Measurements from ENCODE around the gene SBSN.

The SBSN gene

GRCh38 chr19:35565016-35565856 is 37.1 kb upstream of the SBSN start:
- no peaks in the 10 kb centered on the region for H3K4me1 ChIP-seq
- TF ChIP-seq, protein P1, sequence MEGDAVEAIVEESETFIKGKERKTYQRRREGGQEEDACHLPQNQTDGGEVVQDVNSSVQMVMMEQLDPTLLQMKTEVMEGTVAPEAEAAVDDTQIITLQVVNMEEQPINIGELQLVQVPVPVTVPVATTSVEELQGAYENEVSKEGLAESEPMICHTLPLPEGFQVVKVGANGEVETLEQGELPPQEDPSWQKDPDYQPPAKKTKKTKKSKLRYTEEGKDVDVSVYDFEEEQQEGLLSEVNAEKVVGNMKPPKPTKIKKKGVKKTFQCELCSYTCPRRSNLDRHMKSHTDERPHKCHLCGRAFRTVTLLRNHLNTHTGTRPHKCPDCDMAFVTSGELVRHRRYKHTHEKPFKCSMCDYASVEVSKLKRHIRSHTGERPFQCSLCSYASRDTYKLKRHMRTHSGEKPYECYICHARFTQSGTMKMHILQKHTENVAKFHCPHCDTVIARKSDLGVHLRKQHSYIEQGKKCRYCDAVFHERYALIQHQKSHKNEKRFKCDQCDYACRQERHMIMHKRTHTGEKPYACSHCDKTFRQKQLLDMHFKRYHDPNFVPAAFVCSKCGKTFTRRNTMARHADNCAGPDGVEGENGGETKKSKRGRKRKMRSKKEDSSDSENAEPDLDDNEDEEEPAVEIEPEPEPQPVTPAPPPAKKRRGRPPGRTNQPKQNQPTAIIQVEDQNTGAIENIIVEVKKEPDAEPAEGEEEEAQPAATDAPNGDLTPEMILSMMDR (IDR thresholded peaks at IDR 0.05), result no peak
- no peaks in the 10 kb centered on the region for H3K27me3 ChIP-seq (ENCODE audit: control insufficient read depth, insufficient read depth, low read length)

GRCh38 chr19:35563207-35563829 is 35.2 kb upstream of the SBSN start, which contains the start of gene ATP4A:
Gene ATP4A, minus strand, starts transcription at chr19:35563658. Its CDS starts 29 bp downstream, at chr19:35563629.
- H3K4me1 ChIP-seq, result no peaks in the 10 kb centered on the region
- no peaks in the 10 kb centered on the region for H3K9me3 ChIP-seq (ENCODE audit: control insufficient read depth, low read length)
- H3K27me3 ChIP-seq (ENCODE audit: control insufficient read depth, insufficient read depth, low read length), result no peaks in the 10 kb centered on the region
- TF ChIP-seq, protein P1 (IDR thresholded peaks at IDR 0.05), result no peak
- no peak within 1 kb of the TSS for H3K27ac ChIP-seq
- H3K4me2 ChIP-seq (ENCODE audit: low read length), result no peak within 1 kb of the TSS
- H3K36me3 ChIP-seq (ENCODE audit: control insufficient read depth, insufficient read depth, low read length), result no peaks in the 10 kb centered on the region
- no peak within 1 kb of the TSS for H3K4me3 ChIP-seq (ENCODE audit: low read depth, low read length)
- H3K9ac ChIP-seq, result no peak within 1 kb of the TSS
- H2AFZ ChIP-seq, result no peak within 1 kb of the TSS
- no peaks in the 10 kb centered on the region for H3K79me2 ChIP-seq

More at GRCh38 chr19:35565016-35565856, 37.1 kb upstream of the SBSN start:
- Histone ChIP-seq H2AFZ (no peak overlapping the region), H3K4me2 (ENCODE audit: low read length) (no peak overlapping the region), H3K79me2 (no peaks in the 10 kb centered on the region), H3K36me3 (ENCODE audit: control insufficient read depth, insufficient read depth, low read length) (no peaks in the 10 kb centered on the region), H3K27ac (no peak overlapping the region), H3K9me3 (ENCODE audit: control insufficient read depth, low read length) (no peaks in the 10 kb centered on the region), H3K4me3 (ENCODE audit: low read depth, low read length) (no peak overlapping the region), H3K9ac (no peak overlapping the region)

DNA sequence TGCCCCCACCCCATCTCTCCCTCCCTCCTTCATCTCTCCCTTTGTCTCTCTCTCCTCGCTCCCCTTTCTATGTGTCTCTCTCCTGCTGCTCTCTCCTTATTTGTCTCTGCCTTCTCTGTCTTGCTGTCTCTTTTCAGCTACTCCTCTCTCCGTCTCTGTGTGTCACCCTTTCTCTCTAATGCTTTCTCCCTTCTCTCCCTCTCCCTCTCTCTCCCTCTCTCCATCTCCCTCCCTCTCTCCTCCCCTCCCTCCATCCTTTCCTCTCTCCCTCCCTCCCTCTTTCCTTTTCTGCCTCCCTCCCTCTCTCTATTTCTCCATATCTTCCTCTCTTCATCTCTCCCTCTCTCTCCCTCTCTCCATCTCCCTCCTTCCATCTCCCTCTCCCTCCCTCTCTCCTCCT is 34.7 kb upstream of the SBSN start:
- Histone ChIP-seq H3K4me1 (no peaks in the 10 kb centered on the region), H2AFZ (no peak overlapping the region), H3K9ac (no peak overlapping the region), H3K27ac (no peak overlapping the region), H3K4me2 (ENCODE audit: low read length) (no peak overlapping the region), H3K9me3 (ENCODE audit: control insufficient read depth, low read length) (no peaks in the 10 kb centered on the region), H3K79me2 (no peaks in the 10 kb centered on the region), H3K4me3 (ENCODE audit: low read depth, low read length) (no peak overlapping the region), H3K36me3 (ENCODE audit: control insufficient read depth, insufficient read depth, low read length) (no peaks in the 10 kb centered on the region), H3K27me3 (ENCODE audit: control insufficient read depth, insufficient read depth, low read length) (no peaks in the 10 kb centered on the region)
- TF ChIP-seq, protein P1 (IDR thresholded peaks at IDR 0.05), result no peak

DNA sequence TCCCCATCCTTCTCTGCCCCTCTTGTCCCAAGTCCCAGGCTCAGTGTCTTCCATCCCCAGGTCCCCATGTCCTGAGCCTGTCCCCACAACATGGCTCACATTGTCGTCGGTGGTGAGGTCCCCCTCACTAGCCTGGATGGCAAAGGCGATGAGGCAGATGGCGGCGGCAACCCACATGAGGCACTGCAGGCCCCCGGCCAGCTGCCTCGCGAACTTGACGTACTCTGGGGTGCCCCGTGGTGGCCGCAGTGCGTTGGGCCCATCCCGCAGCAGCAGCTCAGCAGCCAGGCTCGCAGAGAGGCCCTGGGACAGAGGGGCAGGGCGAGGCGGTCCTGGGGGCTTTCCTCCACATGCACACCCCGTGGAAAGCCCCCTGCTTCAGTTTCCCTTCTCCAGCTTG is 34.2 kb upstream of the SBSN start:
- H3K27me3 ChIP-seq (ENCODE audit: control insufficient read depth, insufficient read depth, low read length), result no peaks in the 10 kb centered on the region
- no peak overlapping the region for H3K27ac ChIP-seq
- no peaks in the 10 kb centered on the region for H3K4me1 ChIP-seq

More for the DNA sequence above, 34.2 kb upstream of the SBSN start:
- no peak overlapping the region for H3K4me2 ChIP-seq (ENCODE audit: low read length)
- TF ChIP-seq, protein P1 (IDR thresholded peaks at IDR 0.05), result no peak
- H3K36me3 ChIP-seq (ENCODE audit: control insufficient read depth, insufficient read depth, low read length), result no peaks in the 10 kb centered on the region
- no peak overlapping the region for H2AFZ ChIP-seq
- H3K79me2 ChIP-seq, result no peaks in the 10 kb centered on the region
- no peaks in the 10 kb centered on the region for H3K9me3 ChIP-seq (ENCODE audit: control insufficient read depth, low read length)
- H3K9ac ChIP-seq, result no peak overlapping the region
- H3K4me3 ChIP-seq (ENCODE audit: low read depth, low read length), result no peak overlapping the region

Data from parathyroid adenoma (tissue), 2 donors.